Measurements from ENCODE around the gene C1D. TPM values are rescaled to one million over a fixed set of nuclear protein-coding genes. Genes with fewer than 3 reads are reported as not detected.

C1D gene, protein sequence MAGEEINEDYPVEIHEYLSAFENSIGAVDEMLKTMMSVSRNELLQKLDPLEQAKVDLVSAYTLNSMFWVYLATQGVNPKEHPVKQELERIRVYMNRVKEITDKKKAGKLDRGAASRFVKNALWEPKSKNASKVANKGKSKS
- 35.2 TPM for polyA plus RNA-seq (2013, experiment 1 of 2)
- polyA plus RNA-seq (2013, experiment 2 of 2): 46.6 TPM

DNA sequence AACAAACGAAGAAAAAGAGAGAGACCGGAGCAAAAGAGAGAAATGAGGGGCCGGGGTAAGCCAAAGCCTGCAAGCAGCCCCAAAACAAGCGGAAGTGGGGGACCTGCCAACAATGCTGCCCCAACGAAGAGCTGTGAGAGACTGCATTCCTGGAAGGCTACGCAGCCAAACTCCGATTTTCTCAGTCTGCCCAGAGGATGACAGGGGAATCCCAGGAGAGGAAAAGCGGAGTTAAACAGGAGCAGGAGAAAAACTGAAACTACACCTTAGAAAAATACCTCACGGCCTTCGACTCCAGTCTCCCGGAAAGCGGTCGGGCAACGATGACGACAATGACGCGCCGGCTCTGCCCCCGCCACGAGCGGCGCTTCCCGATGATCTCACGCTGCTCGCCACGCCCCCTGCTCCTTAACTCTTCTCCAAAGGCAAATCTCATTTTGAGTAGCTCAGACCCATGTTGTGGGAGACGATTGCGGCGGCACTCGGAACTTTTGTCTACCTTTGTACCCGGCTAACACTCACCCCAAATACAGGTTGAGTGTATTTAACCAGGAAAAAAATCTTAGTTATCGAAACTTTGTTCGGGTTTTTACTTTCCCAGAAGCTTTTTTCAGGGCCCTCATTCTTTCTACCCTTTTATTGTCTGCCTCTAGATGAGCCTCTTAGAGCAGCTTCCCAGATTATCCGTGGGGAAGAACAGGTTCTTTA, at the start of gene C1D:
TSS of gene C1D (minus strand) at position 325 of the 708 bp plus-strand sequence. CDS start 15,694 bp downstream, outside the sequence.
- peak within 1 kb of the TSS; percentile 95 for H3K27ac ChIP-seq (ENCODE audit: low read depth, low read length, severe bottlenecking)
- H3K9me3 ChIP-seq (ENCODE audit: control insufficient read depth, low read length): no peaks in the 10 kb centered on the region
- peaks cover 3% of the 10 kb centered on the region for H3K4me1 ChIP-seq (ENCODE audit: control insufficient read depth, insufficient read depth, low read length, poor library complexity, severe bottlenecking)
- H3K4me3 ChIP-seq (ENCODE audit: extremely low read depth, insufficient read depth, low read length, poor library complexity, severe bottlenecking): peak within 1 kb of the TSS; percentile 98
- no peaks in the 10 kb centered on the region for H3K36me3 ChIP-seq (ENCODE audit: control insufficient read depth, insufficient read depth, low read length)
- 1% methylated on average over 23 to 30 of the region's 34 CpGs for WGBS, 2 experiments (ENCODE audit: insufficient coverage in 2 of 2)

DNA sequence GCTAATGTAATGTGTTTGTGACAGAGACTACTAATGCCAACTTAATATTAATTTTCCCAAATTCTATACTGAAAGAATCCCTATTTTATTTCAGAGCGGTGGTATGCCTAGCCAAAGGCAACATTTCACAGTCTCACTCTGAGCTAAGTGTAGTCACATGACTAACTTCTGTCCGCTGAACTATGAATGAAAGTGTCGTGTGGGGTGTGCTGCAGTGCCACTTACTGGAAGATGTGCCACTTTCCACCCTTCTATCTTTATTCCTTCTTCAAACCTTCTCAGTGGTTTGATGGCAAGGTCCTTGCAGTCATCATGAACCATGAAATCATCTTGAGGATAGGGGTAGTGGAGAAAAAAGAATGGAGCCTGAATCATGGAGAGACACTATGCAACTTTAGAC, 47.3 kb upstream of the C1D start:
- 93 to 100% methylated on average over 1 to 3 of the region's 3 CpGs for WGBS, 2 experiments (ENCODE audit: insufficient coverage in 2 of 2)
- no peaks in the 10 kb centered on the region for H3K4me1 ChIP-seq (ENCODE audit: control insufficient read depth, insufficient read depth, low read length, poor library complexity, severe bottlenecking)
- H3K36me3 ChIP-seq (ENCODE audit: control insufficient read depth, insufficient read depth, low read length): no peaks in the 10 kb centered on the region
- H3K27ac ChIP-seq (ENCODE audit: low read depth, low read length, severe bottlenecking): no peak overlapping the region
- peaks cover 11% of the 10 kb centered on the region for H3K9me3 ChIP-seq (ENCODE audit: control insufficient read depth, low read length)
- no peak overlapping the region for H3K4me3 ChIP-seq (ENCODE audit: extremely low read depth, insufficient read depth, low read length, poor library complexity, severe bottlenecking)

DNA sequence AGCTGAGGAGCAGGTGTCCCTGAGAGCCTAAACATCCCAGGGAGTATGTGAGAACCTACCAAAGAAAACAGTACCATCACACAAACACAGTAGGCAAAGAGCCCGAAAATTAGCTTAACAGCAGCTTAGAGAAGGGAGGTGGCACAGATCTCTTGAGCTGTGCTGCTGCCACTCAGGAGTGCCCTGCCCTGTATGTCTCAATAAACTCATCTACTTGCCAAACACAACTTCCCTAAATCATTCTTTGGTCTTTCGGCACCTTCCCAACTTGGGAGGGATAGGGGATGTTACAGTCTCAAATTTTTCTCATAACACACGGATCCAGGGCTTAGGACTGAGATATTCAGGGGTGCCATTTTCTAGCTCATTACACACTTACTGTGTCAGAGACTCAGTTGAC, 45.3 kb upstream of the C1D start:
- no peaks in the 10 kb centered on the region for H3K36me3 ChIP-seq (ENCODE audit: control insufficient read depth, insufficient read depth, low read length)
- H3K27ac ChIP-seq (ENCODE audit: low read depth, low read length, severe bottlenecking): no peak overlapping the region
- H3K4me3 ChIP-seq (ENCODE audit: extremely low read depth, insufficient read depth, low read length, poor library complexity, severe bottlenecking): no peak overlapping the region
- peaks cover 11% of the 10 kb centered on the region for H3K9me3 ChIP-seq (ENCODE audit: control insufficient read depth, low read length)
- H3K4me1 ChIP-seq (ENCODE audit: control insufficient read depth, insufficient read depth, low read length, poor library complexity, severe bottlenecking): no peaks in the 10 kb centered on the region
- WGBS, 2 experiments (ENCODE audit: insufficient coverage in 2 of 2): 73 to 83% methylated on average over 1 to 2 of the region's 3 CpGs

DNA sequence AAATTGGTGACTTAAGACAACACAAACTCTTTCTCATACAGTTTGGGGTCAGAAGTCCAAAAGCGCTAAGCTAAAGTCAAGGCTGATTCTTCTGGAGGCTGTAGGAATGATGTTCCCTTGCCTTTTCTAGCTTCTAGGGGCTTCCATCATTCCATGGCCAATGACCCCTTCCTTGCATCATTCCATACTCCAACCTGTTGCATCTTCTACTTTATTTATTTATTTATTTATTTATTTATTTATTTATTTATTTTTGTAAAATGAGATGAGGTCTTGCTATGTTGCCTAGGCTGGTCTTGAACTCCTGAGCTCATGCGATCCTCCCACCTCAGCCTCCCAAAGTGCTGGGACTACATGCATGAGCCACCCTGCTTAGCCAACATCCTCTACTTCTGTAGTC, 44.7 kb upstream of the C1D start:
- Histone ChIP-seq H3K27ac (ENCODE audit: low read depth, low read length, severe bottlenecking) (no peak overlapping the region), H3K36me3 (ENCODE audit: control insufficient read depth, insufficient read depth, low read length) (no peaks in the 10 kb centered on the region), H3K4me3 (ENCODE audit: extremely low read depth, insufficient read depth, low read length, poor library complexity, severe bottlenecking) (no peak overlapping the region), H3K9me3 (ENCODE audit: control insufficient read depth, low read length) (peaks cover 11% of the 10 kb centered on the region), H3K4me1 (ENCODE audit: control insufficient read depth, insufficient read depth, low read length, poor library complexity, severe bottlenecking) (no peaks in the 10 kb centered on the region)
- WGBS, 2 experiments (ENCODE audit: insufficient coverage in 2 of 2): 80 to 100% methylated on average over 1 of the region's 2 CpGs

DNA sequence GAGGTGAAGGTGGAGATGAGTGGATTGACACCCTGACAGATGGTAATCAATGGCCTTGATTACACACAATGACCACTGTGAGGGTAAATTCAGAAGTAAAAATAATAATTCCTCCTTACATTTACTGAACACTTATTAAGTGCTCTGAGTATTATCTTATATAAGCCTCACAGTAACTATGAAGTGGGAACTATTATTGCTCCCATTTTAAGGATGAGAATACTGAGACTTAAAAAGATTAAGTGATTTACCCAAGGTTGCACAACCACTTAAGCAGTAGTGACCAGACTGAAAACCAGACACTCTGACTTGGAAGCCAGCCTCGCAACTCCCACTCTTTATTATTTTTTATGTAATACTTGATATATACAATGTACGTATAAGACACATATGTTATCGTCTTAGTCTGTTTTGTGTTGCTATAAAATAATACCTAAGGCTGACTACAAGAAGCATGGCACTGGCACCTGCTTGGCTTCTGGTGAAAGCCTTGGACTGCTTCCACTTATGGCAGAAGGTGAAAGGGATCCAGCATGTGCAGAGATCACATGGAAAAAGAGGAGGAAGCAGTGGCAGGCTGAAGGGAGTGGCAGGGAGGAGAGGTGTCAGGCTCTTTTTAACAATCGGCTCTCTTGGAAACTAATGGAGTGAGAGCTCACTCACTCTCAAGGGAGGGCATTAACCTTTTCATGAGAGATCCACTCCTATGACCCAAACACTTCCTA, 41.5 kb upstream of the C1D start:
- 100% methylated on average over 1 of the region's 4 CpGs; no CpG with 5 or more reads in 1 of the 2 experiments for WGBS, 2 experiments (ENCODE audit: insufficient coverage in 2 of 2)
- Histone ChIP-seq H3K9me3 (ENCODE audit: control insufficient read depth, low read length) (peaks cover 11% of the 10 kb centered on the region), H3K27ac (ENCODE audit: low read depth, low read length, severe bottlenecking) (no peak overlapping the region), H3K36me3 (ENCODE audit: control insufficient read depth, insufficient read depth, low read length) (no peaks in the 10 kb centered on the region), H3K4me1 (ENCODE audit: control insufficient read depth, insufficient read depth, low read length, poor library complexity, severe bottlenecking) (no peaks in the 10 kb centered on the region), H3K4me3 (ENCODE audit: extremely low read depth, insufficient read depth, low read length, poor library complexity, severe bottlenecking) (no peak overlapping the region)

DNA sequence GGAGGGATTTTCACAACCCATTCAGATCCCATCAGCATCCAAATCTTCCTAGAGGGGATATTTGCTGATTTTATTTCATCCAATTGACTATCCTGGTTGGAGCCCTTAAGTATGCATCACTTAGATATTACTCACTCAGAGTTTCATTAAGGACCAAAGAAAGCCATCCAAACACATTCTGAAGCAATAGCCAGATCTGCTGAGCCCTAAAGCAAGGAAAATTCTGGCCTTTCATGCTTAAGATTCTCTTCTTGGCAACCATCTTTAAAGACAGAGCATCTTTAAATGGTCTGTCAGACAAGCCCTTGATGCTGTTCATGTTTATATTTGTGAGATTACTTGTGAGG, 40.9 kb upstream of the C1D start:
- peaks cover 11% of the 10 kb centered on the region for H3K9me3 ChIP-seq (ENCODE audit: control insufficient read depth, low read length)
- H3K4me3 ChIP-seq (ENCODE audit: extremely low read depth, insufficient read depth, low read length, poor library complexity, severe bottlenecking): no peak overlapping the region
- no peak overlapping the region for H3K27ac ChIP-seq (ENCODE audit: low read depth, low read length, severe bottlenecking)
- no peaks in the 10 kb centered on the region for H3K4me1 ChIP-seq (ENCODE audit: control insufficient read depth, insufficient read depth, low read length, poor library complexity, severe bottlenecking)
- H3K36me3 ChIP-seq (ENCODE audit: control insufficient read depth, insufficient read depth, low read length): no peaks in the 10 kb centered on the region

DNA sequence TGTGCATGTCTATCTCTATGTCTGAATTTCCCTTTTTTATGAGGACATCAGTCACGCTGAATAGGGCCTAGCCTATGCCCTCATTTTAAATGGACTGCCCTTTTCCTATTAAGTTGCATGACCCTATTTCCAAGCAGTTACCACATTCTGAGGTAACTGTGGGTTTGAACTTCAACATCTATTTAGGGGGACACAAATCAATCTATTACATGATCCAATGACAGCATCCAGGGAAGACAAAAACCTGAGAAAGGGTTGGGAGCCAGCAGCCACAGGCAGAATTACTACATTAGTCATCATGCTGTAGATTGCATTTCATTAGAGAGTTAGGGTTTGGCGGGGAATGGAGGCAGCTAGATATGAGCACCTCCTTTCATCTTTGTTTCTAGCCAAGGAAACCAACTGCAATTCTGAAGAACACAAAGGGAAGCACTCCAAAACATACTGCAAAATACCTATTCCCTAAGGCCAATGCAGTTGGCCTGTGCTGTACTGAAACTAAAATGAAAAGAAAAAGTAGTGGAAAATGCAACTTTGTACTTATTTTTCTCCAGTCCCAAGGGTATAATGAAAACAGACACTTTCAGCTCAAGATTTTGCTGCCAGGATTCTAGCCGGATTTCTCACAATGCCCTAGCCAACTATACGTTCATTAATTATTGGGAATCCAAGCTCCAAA, 40.4 kb upstream of the C1D start:
- no peak overlapping the region for H3K4me3 ChIP-seq (ENCODE audit: extremely low read depth, insufficient read depth, low read length, poor library complexity, severe bottlenecking)
- peaks cover 11% of the 10 kb centered on the region for H3K9me3 ChIP-seq (ENCODE audit: control insufficient read depth, low read length)
- 90 to 94% methylated on average over 2 of the region's 4 CpGs for WGBS, 2 experiments (ENCODE audit: insufficient coverage in 2 of 2)
- H3K36me3 ChIP-seq (ENCODE audit: control insufficient read depth, insufficient read depth, low read length): no peaks in the 10 kb centered on the region
- no peaks in the 10 kb centered on the region for H3K4me1 ChIP-seq (ENCODE audit: control insufficient read depth, insufficient read depth, low read length, poor library complexity, severe bottlenecking)
- H3K27ac ChIP-seq (ENCODE audit: low read depth, low read length, severe bottlenecking): no peak overlapping the region

DNA sequence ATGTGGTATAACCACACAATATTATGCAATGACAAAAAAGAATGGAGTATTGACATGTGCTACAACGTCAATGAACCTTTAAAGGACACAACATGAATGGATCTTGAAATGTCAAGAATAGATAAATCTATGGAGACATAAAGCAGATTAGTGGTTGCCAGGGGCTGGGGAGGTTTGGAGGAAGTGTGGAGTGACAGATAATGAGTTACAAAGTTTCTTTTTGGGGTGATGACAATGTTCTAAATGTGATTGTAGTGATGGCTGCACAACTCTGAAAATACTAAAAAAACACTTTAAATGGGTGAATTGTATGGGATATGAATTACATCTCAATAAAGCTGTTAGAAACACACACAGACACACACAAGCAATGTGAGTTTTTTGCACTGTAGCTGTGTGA, 37.4 kb upstream of the C1D start:
- Histone ChIP-seq H3K9me3 (ENCODE audit: control insufficient read depth, low read length) (no peaks in the 10 kb centered on the region), H3K4me3 (ENCODE audit: extremely low read depth, insufficient read depth, low read length, poor library complexity, severe bottlenecking) (no peak overlapping the region), H3K4me1 (ENCODE audit: control insufficient read depth, insufficient read depth, low read length, poor library complexity, severe bottlenecking) (no peaks in the 10 kb centered on the region), H3K36me3 (ENCODE audit: control insufficient read depth, insufficient read depth, low read length) (no peaks in the 10 kb centered on the region), H3K27ac (ENCODE audit: low read depth, low read length, severe bottlenecking) (no peak overlapping the region)
- 80 to 89% methylated on average over 1 of the region's 1 CpG for WGBS, 2 experiments (ENCODE audit: insufficient coverage in 2 of 2)

DNA sequence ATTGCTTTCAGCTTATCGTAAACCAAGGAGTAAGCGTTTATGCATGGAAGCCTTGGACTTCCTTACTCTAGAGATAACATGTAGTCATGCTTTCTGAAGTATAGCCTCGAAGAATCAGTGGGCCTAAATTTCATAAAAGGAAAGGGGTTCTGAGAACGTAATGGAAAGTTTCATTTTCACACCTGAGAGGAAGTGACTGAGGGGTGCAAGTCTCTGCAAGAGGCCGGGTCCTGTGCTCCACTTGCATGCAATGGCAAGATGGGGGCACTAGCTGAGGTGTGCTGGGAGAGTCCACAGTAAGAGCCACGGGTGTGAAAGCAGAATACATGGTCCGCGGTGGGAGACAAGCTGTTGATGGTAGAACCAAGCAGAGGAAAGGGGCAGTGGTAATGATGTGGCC, 36.5 kb upstream of the C1D start:
- Histone ChIP-seq H3K4me1 (ENCODE audit: control insufficient read depth, insufficient read depth, low read length, poor library complexity, severe bottlenecking) (no peaks in the 10 kb centered on the region), H3K4me3 (ENCODE audit: extremely low read depth, insufficient read depth, low read length, poor library complexity, severe bottlenecking) (no peak overlapping the region), H3K27ac (ENCODE audit: low read depth, low read length, severe bottlenecking) (no peak overlapping the region), H3K36me3 (ENCODE audit: control insufficient read depth, insufficient read depth, low read length) (no peaks in the 10 kb centered on the region), H3K9me3 (ENCODE audit: control insufficient read depth, low read length) (no peaks in the 10 kb centered on the region)
- 85 to 98% methylated on average over 7 to 8 of the region's 8 CpGs for WGBS, 2 experiments (ENCODE audit: insufficient coverage in 2 of 2)

DNA sequence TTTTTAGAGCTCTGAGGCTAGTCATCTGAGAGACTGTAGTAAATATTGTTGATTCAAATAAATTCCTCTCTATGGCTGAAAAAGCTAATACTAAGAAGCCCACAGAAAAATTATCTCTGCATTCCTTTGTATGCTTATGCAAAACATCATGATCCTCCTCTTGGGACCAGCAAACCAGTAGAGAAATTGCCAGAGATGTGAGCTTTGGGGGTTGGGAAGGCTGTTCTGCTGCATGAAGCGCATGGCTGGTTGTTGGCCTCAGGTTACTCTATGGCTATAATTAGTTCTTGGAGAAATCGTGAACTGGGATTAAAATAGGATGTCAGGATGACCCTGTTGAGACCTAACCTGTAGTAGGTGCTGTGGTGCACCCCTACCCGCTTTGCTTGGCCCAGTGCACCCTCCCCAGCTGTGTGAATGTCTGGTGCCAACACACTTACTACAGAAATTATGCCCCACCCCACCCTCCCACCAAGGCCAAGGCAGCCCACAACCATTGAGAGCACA, 35.5 kb upstream of the C1D start:
- Histone ChIP-seq H3K4me1 (ENCODE audit: control insufficient read depth, insufficient read depth, low read length, poor library complexity, severe bottlenecking) (no peaks in the 10 kb centered on the region), H3K36me3 (ENCODE audit: control insufficient read depth, insufficient read depth, low read length) (no peaks in the 10 kb centered on the region), H3K27ac (ENCODE audit: low read depth, low read length, severe bottlenecking) (no peak overlapping the region), H3K9me3 (ENCODE audit: control insufficient read depth, low read length) (no peaks in the 10 kb centered on the region), H3K4me3 (ENCODE audit: extremely low read depth, insufficient read depth, low read length, poor library complexity, severe bottlenecking) (no peak overlapping the region)
- 79 to 80% methylated on average over 1 to 2 of the region's 3 CpGs for WGBS, 2 experiments (ENCODE audit: insufficient coverage in 2 of 2)
